Measurements from ENCODE around the gene IFRD2. TPM values are rescaled to one million over a fixed set of nuclear protein-coding genes. Genes with fewer than 3 reads are reported as not detected.
"Not testable (repeated sequence)": the region's sequence is repeated elsewhere in the genome, so short reads cannot be mapped to it uniquely, and the experiment has no call there.

The IFRD2 gene
- total RNA-seq, 1 donor from 2014 or later = 44.9 TPM

DNA sequence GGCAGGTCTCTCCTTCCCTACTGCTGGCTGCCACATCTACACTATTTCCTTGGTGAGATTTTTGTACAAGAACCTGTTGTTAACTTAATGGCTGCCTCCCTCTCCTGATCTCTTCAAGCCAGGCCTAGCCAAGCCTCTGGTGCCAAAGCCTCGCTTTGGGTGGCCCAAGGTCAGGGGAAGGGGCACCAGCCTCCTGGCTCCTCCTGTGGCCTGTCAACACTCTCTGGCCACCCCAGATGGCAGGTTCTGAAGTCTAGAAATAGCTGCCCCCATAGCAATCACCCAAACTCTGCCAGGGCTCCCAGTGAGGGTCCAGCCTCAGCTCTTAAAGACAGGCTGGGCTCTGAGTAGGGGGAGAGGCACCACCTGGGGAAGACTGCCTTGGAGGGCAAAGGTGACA is 5.0 kb downstream of the IFRD2 start:
- Histone ChIP-seq H3K27ac (ENCODE audit: low read depth, low read length) (no peak overlapping the region), H3K4me1 (ENCODE audit: control insufficient read depth in 3 of 3, insufficient read depth in 3 of 3, low read length in 3 of 3) (peaks cover 13 to 26% (median 18%) of the 10 kb centered on the region in 3 donors), H3K9me3 (ENCODE audit: control insufficient read depth in 3 of 3, low read length in 3 of 3) (no peaks in the 10 kb centered on the region), H3K4me3 (ENCODE audit: low read length in 3 of 3) (no peak overlapping the region), H3K9ac (ENCODE audit: low read depth in 1 of 3, low read length in 3 of 3) (peak overlapping the region in 1 of 3 donors; percentile 33), H3K27me3 (ENCODE audit: control insufficient read depth in 3 of 3, insufficient read depth in 3 of 3, low read length in 3 of 3) (no peaks in the 10 kb centered on the region), H3K36me3 (ENCODE audit: control insufficient read depth in 3 of 3, insufficient read depth in 3 of 3, low read length in 3 of 3) (peaks cover 38 to 46% (median 40%) of the 10 kb centered on the region in 3 donors)

- H3K27ac ChIP-seq (ENCODE audit: low read depth, low read length) = no peak overlapping the region
Observed at GRCh38 chr3:50286322-50287227, 5.7 kb downstream of the IFRD2 start.

GRCh38 chr3:50284121-50284520 is 8.1 kb downstream of the IFRD2 start:
- not testable (repeated sequence) for H3K9ac ChIP-seq (ENCODE audit: low read depth in 1 of 3, low read length in 3 of 3); H3K27me3 ChIP-seq (ENCODE audit: control insufficient read depth in 3 of 3, insufficient read depth in 3 of 3, low read length in 3 of 3); H3K9me3 ChIP-seq (ENCODE audit: control insufficient read depth in 3 of 3, low read length in 3 of 3); H3K27ac ChIP-seq (ENCODE audit: low read depth, low read length); H3K4me3 ChIP-seq (ENCODE audit: low read length in 3 of 3)
- peaks cover 6 to 14% (median 10%) of the 10 kb centered on the region in 3 donors for H3K4me1 ChIP-seq (ENCODE audit: control insufficient read depth in 3 of 3, insufficient read depth in 3 of 3, low read length in 3 of 3)
- peaks cover 25 to 31% (median 27%) of the 10 kb centered on the region in 3 donors for H3K36me3 ChIP-seq (ENCODE audit: control insufficient read depth in 3 of 3, insufficient read depth in 3 of 3, low read length in 3 of 3)

More at GRCh38 chr3:50286322-50287227, 5.7 kb downstream of the IFRD2 start:
- Histone ChIP-seq H3K27me3 (ENCODE audit: control insufficient read depth in 3 of 3, insufficient read depth in 3 of 3, low read length in 3 of 3) (no peaks in the 10 kb centered on the region), H3K4me3 (ENCODE audit: low read length in 3 of 3) (no peak overlapping the region), H3K4me1 (ENCODE audit: control insufficient read depth in 3 of 3, insufficient read depth in 3 of 3, low read length in 3 of 3) (peaks cover 11 to 23% (median 15%) of the 10 kb centered on the region in 3 donors), H3K9me3 (ENCODE audit: control insufficient read depth in 3 of 3, low read length in 3 of 3) (no peaks in the 10 kb centered on the region), H3K36me3 (ENCODE audit: control insufficient read depth in 3 of 3, insufficient read depth in 3 of 3, low read length in 3 of 3) (peaks cover 38 to 46% (median 40%) of the 10 kb centered on the region in 3 donors), H3K9ac (ENCODE audit: low read depth in 1 of 3, low read length in 3 of 3) (peak overlapping the region in 1 of 3 donors; percentile 33)

DNA sequence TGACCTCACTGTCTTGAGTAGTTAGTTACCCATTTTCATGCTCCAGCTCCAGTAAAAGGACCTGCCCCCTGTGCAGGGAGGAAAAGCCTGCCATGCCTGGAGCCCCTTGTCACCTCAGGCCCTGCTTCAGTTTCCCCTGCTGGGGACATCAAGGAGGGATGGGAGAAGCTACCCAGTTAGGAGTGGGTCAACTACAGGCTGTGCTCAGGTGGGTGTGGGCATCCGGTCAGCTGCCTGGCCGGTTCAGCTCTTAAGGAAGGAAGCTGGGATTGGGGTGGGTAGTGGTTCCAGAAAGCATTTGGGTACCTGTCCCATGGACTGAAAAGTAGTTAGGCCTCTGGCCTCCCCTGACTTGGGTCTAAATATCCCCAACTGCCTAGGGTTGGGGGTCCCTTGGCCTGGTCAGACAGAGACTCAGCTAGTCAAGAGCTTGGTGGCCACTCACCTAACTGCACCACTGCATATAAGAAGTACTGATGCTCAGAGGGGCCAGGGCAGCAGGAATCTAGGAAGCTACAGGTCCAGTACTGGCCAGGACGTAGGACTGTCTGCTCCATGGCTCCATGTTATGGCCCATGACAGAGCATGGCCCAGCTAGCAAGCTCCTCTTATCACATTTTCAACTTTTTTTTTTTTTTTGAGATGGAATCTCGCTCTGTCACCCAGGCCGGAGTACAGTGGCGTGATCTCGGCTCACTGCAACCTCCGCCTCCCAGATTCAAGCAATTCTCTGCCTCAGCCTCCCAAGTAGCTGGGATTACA is 12.8 kb downstream of the IFRD2 start:
- H3K36me3 ChIP-seq (ENCODE audit: control insufficient read depth in 3 of 3, insufficient read depth in 3 of 3, low read length in 3 of 3) = no peaks in the 10 kb centered on the region
- peaks cover 0 to 7% (median 0%) of the 10 kb centered on the region in 3 donors for H3K27me3 ChIP-seq (ENCODE audit: control insufficient read depth in 3 of 3, insufficient read depth in 3 of 3, low read length in 3 of 3)
- peak overlapping the region; percentile 61 to 90 (median 74) for H3K4me3 ChIP-seq (ENCODE audit: low read length in 3 of 3)
- H3K27ac ChIP-seq (ENCODE audit: low read depth, low read length) = peak overlapping the region; percentile 93
- H3K9ac ChIP-seq (ENCODE audit: low read depth in 1 of 3, low read length in 3 of 3) = peak overlapping the region; percentile 76 to 94 (median 86)
- peaks cover 11 to 23% (median 20%) of the 10 kb centered on the region in 3 donors for H3K4me1 ChIP-seq (ENCODE audit: control insufficient read depth in 3 of 3, insufficient read depth in 3 of 3, low read length in 3 of 3)
- no peaks in the 10 kb centered on the region for H3K9me3 ChIP-seq (ENCODE audit: control insufficient read depth in 3 of 3, low read length in 3 of 3)

GRCh38 chr3:50278880-50279224 is 13.4 kb downstream of the IFRD2 start, which contains the start of gene LSMEM2:
LSMEM2 (plus strand) TSS chr3:50279087; CDS start chr3:50279114, 27 bp downstream.
- Histone ChIP-seq H3K27me3 (ENCODE audit: control insufficient read depth in 3 of 3, insufficient read depth in 3 of 3, low read length in 3 of 3) (peaks cover 0 to 8% (median 0%) of the 10 kb centered on the region in 3 donors), H3K36me3 (ENCODE audit: control insufficient read depth in 3 of 3, insufficient read depth in 3 of 3, low read length in 3 of 3) (no peaks in the 10 kb centered on the region), H3K4me1 (ENCODE audit: control insufficient read depth in 3 of 3, insufficient read depth in 3 of 3, low read length in 3 of 3) (peaks cover 15 to 29% (median 23%) of the 10 kb centered on the region in 3 donors), H3K9ac (ENCODE audit: low read depth in 1 of 3, low read length in 3 of 3) (peak within 1 kb of the TSS; percentile 76 to 94 (median 86)), H3K27ac (ENCODE audit: low read depth, low read length) (peak within 1 kb of the TSS; percentile 93), H3K4me3 (ENCODE audit: low read length in 3 of 3) (peak within 1 kb of the TSS; percentile 61 to 90 (median 74)), H3K9me3 (ENCODE audit: control insufficient read depth in 3 of 3, low read length in 3 of 3) (no peaks in the 10 kb centered on the region)

DNA sequence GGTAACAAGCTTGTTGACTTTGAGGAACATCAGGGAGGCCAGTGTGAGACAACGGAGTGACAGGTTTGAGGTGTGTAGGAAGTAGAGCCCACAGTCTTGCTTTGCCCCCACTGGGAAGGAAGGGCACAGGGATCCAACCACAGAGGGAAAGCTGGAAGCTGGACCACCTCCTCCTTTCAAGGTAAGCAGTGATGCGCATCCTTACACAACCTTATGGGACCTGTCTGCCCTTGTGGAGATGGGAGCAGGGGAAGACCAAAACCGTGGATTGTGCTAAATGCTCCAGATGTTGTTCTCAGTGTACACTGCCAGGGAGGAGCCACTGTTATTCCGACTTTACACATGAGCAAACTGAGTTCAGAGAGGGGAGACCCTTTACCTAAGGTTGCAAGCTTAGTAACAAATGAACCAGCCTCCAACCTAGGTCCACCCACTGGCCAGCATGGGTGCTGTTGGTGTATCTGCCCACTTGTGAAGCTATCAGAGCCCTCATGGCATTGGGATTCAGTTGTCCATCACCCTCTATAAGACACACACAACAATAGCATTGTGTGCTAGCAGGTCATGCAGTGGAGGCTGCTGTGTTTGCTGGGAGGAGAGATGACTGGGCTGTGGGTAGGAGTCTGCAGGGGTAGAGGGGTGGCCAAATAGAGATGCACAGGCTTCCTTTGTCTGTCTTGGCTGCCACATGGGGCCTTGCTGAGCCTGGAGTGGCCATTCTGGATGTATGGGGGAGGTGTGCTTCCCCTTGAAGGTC is 13.9 kb downstream of the IFRD2 start:
- Histone ChIP-seq H3K27ac (ENCODE audit: low read depth, low read length) (peak overlapping the region; percentile 93), H3K4me1 (ENCODE audit: control insufficient read depth in 3 of 3, insufficient read depth in 3 of 3, low read length in 3 of 3) (peaks cover 15 to 31% (median 26%) of the 10 kb centered on the region in 3 donors), H3K9ac (ENCODE audit: low read depth in 1 of 3, low read length in 3 of 3) (peak overlapping the region; percentile 54 to 94 (median 86)), H3K27me3 (ENCODE audit: control insufficient read depth in 3 of 3, insufficient read depth in 3 of 3, low read length in 3 of 3) (peaks cover 0 to 8% (median 0%) of the 10 kb centered on the region in 3 donors), H3K4me3 (ENCODE audit: low read length in 3 of 3) (peak overlapping the region in 2 of 3 donors; percentile 25 to 61), H3K36me3 (ENCODE audit: control insufficient read depth in 3 of 3, insufficient read depth in 3 of 3, low read length in 3 of 3) (no peaks in the 10 kb centered on the region), H3K9me3 (ENCODE audit: control insufficient read depth in 3 of 3, low read length in 3 of 3) (no peaks in the 10 kb centered on the region)

- H3K4me3 ChIP-seq (ENCODE audit: low read length in 3 of 3) = no peak overlapping the region
- no peak overlapping the region for H3K27ac ChIP-seq (ENCODE audit: low read depth, low read length)
- no peaks in the 10 kb centered on the region for H3K9me3 ChIP-seq (ENCODE audit: control insufficient read depth in 3 of 3, low read length in 3 of 3)
- H3K36me3 ChIP-seq (ENCODE audit: control insufficient read depth in 3 of 3, insufficient read depth in 3 of 3, low read length in 3 of 3) = no peaks in the 10 kb centered on the region
- H3K4me1 ChIP-seq (ENCODE audit: control insufficient read depth in 3 of 3, insufficient read depth in 3 of 3, low read length in 3 of 3) = peaks cover 20 to 35% (median 30%) of the 10 kb centered on the region in 3 donors
- H3K27me3 ChIP-seq (ENCODE audit: control insufficient read depth in 3 of 3, insufficient read depth in 3 of 3, low read length in 3 of 3) = peaks cover 0 to 8% (median 0%) of the 10 kb centered on the region in 3 donors
- H3K9ac ChIP-seq (ENCODE audit: low read depth in 1 of 3, low read length in 3 of 3) = no peak overlapping the region
Observed at GRCh38 chr3:50276762-50277101, 15.5 kb downstream of the IFRD2 start.

DNA sequence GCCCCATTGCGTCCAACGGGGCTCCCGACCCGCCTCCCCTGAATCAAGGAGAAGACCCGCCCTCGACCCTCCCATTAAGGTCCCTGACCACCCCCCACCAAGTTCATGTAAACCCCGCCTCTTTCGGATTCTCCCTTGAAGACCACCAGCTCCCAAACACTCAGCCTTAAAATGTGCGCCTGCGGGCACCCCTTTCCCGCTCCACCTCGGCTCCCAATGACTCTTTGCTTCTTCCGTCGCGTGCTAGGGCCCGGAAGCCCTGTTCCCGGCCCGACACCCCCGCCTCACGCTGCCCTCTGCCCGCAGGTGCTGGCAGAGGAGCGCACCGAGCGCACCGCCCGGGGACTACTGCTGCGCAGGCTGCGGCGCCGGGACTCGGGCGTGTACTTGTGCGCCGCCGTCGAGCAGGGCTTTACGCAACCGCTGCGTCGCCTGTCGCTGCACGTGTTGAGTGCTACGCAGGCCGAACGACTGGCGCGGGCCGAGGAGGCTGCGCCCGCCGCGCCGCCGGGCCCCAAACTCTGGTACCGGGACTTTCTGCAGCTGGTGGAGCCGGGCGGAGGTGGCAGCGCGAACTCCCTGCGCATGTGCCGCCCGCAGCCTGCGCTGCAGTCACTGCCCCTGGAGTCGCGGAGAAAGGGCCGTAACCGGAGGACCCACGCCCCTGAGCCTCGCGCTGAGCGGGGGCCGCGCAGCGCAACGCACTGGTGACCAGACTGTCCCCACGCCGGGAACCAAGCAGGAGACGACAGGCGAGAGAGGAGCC is 16.1 kb downstream of the IFRD2 start:
- H3K4me3 ChIP-seq (ENCODE audit: low read length in 3 of 3) = no peak overlapping the region
- H3K9me3 ChIP-seq (ENCODE audit: control insufficient read depth in 3 of 3, low read length in 3 of 3) = no peaks in the 10 kb centered on the region
- no peaks in the 10 kb centered on the region for H3K36me3 ChIP-seq (ENCODE audit: control insufficient read depth in 3 of 3, insufficient read depth in 3 of 3, low read length in 3 of 3)
- H3K27ac ChIP-seq (ENCODE audit: low read depth, low read length) = no peak overlapping the region
- peaks cover 20 to 35% (median 35%) of the 10 kb centered on the region in 3 donors for H3K4me1 ChIP-seq (ENCODE audit: control insufficient read depth in 3 of 3, insufficient read depth in 3 of 3, low read length in 3 of 3)
- H3K9ac ChIP-seq (ENCODE audit: low read depth in 1 of 3, low read length in 3 of 3) = no peak overlapping the region
- H3K27me3 ChIP-seq (ENCODE audit: control insufficient read depth in 3 of 3, insufficient read depth in 3 of 3, low read length in 3 of 3) = peaks cover 0 to 8% (median 0%) of the 10 kb centered on the region in 3 donors
